ENCODE measurements around the gene PACS2.

GRCh38 chr14:105381446-105382342 is 67.1 kb downstream of the PACS2 start:
- TF ChIP-seq CTCF (IDR thresholded peaks at IDR 0.05; ENCODE audit: insufficient read depth, low read length) = no peak
- TF ChIP-seq GABPA (IDR thresholded peaks at IDR 0.05; ENCODE audit: low read depth) = no peak

Measured in HL-60 (cell line).